Cardiac fibroblast (primary cell): ENCODE results near the gene ZNF3.

Source experiments
- DNase-seq, 2 donors: peaks; one replicate each; pipeline versions ENCODE4 v3.0.0 to v3.0.0-alpha.2; 2010; ENCODE audit warnings: low read depth in 2 of 2
- H3K4me3 ChIP-seq, 2 donors: replicated peaks in 1 of 2; 1 replicate in 1 of 2; 2 replicates in 1 of 2; pipeline ENCODE4 v1.5.1; 2011; ENCODE audit warnings: low read depth in 2 of 2, low read length in 2 of 2, mild to moderate bottlenecking in 2 of 2, moderate library complexity in 1 of 2
- CTCF ChIP-seq: IDR thresholded peaks from one replicate; pipeline ENCODE4 v1.5.1; 2011; ENCODE audit warnings: low read depth, mild to moderate bottlenecking, low read length, inconsistent platforms

Gene ZNF3

GRCh38 chr7:100053215-100053614 is 28.3 kb downstream of the ZNF3 start:
- DNase-seq, result peak; percentile 73 to 89
- H3K4me3 ChIP-seq, result no peak overlapping the region
- TF ChIP-seq CTCF, result peak; percentile 13

GRCh38 chr7:100051611-100052010 is 29.9 kb downstream of the ZNF3 start:
- H3K4me3 ChIP-seq, result no peak overlapping the region
- DNase-seq, result no peak
- TF ChIP-seq CTCF, result no peak

GRCh38 chr7:100049441-100050291 is 31.9 kb downstream of the ZNF3 start, which contains the start of gene ZSCAN21:
TSS of gene ZSCAN21 (plus strand) at chr7:100049774. CDS start at chr7:100057007, 7,233 bp downstream.
- no peak for TF ChIP-seq CTCF
- peak within 1 kb of the TSS; percentile 87 to 95 for H3K4me3 ChIP-seq
- peak; percentile 84 to 86 for DNase-seq

GRCh38 chr7:100048680-100049079 is 32.8 kb downstream of the ZNF3 start:
- H3K4me3 ChIP-seq, result no peak overlapping the region
- no peak for TF ChIP-seq CTCF
- DNase-seq, result no peak

- DNase-seq, result no peak
- H3K4me3 ChIP-seq, result no peak overlapping the region
- TF ChIP-seq CTCF, result no peak
Observed at GRCh38 chr7:100044718-100045117, 36.8 kb downstream of the ZNF3 start.

- no peak overlapping the region for H3K4me3 ChIP-seq
- no peak for DNase-seq
- TF ChIP-seq CTCF, result no peak
Observed at GRCh38 chr7:100040575-100040974, 40.9 kb downstream of the ZNF3 start.
